Sciatic nerve (tissue), 2 donors: Measurements from ENCODE around the gene GH1. TPM values are rescaled to one million over a fixed set of nuclear protein-coding genes. Genes with fewer than 3 reads are reported as not detected.
"Not testable (repeated sequence)": the region's sequence is repeated elsewhere in the genome, so short reads cannot be mapped to it uniquely, and the experiment has no call there.

ENCODE experiments used
- ATAC-seq: fragments of 200-7000 bp; cut with Tn5 transposase; one replicate; pipeline ENCODE4 v1.9.1; 2020; ENCODE audit warnings: mild to moderate bottlenecking, moderate library complexity
- DNase-seq: peaks from one replicate; pipeline ENCODE4 v3.0.0-alpha.2; 2020; ENCODE audit warnings: low spot score
- intact Hi-C: fragments of 100-400 bp; cut with DNase I; formaldehyde crosslinking; loops from one replicate; pipeline ENCODE4 v1.14.2; 2022
- total RNA-seq: library from RNA; stranded (reverse); fragmentation: NEBNext Ultra II Directional; extraction: Animal tissue kit (Norgen Biotek cat#: 25700); gene quantifications from one replicate; pipeline ENCODE4 v1.2.1, GENCODE V29; 2021
- donor health status: DM: no; HTN: no; CAD: no.
- donor health status: DM: no; HTN: no; CAD: no.

The GH1 gene
- total RNA-seq, 1 donor from 2014 or later, result not detected

- DNase-seq, result peak; percentile 45
- intact Hi-C loops, result no loop called here
- no peak for ATAC-seq
These were observed 8.5 kb downstream of the GH1 start for GRCh38 chr17:63910096-63910495.

- DNase-seq, intact Hi-C loops, ATAC-seq: not testable (repeated sequence)
These were observed 9.1 kb downstream of the GH1 start for GRCh38 chr17:63909586-63909985.

- intact Hi-C loops, result not testable (repeated sequence)
- ATAC-seq (peak; percentile 65), DNase-seq (peak; percentile 52)
These were observed 11.4 kb downstream of the GH1 start for GRCh38 chr17:63907161-63907778.

GRCh38 chr17:63904796-63905195 is 13.8 kb downstream of the GH1 start:
- intact Hi-C loops, ATAC-seq: not testable (repeated sequence)
- DNase-seq, result peak; percentile 7

GRCh38 chr17:63903787-63904201 is 14.8 kb downstream of the GH1 start:
- intact Hi-C loops, ATAC-seq, DNase-seq: not testable (repeated sequence)

- ATAC-seq, DNase-seq, intact Hi-C loops: not testable (repeated sequence)
These were observed 16.7 kb downstream of the GH1 start for GRCh38 chr17:63901971-63902370.

- DNase-seq (peak; percentile 32), ATAC-seq (peak; percentile 44)
- intact Hi-C loops, result not testable (repeated sequence)
These were observed 19.5 kb downstream of the GH1 start for GRCh38 chr17:63898899-63899798.

- ATAC-seq, intact Hi-C loops: not testable (repeated sequence)
- peak; percentile 55 for DNase-seq
These were observed 21.9 kb downstream of the GH1 start, which contains the start of gene CSH1 for GRCh38 chr17:63896524-63897354. Gene CSH1, minus strand, starts transcription at chr17:63896574. Its CDS starts 63 bp downstream, at chr17:63896511.

GRCh38 chr17:63894821-63895220 is 23.8 kb downstream of the GH1 start:
- intact Hi-C loops, ATAC-seq, DNase-seq: not testable (repeated sequence)

- intact Hi-C loops, ATAC-seq, DNase-seq: not testable (repeated sequence)
These were observed 24.6 kb downstream of the GH1 start for GRCh38 chr17:63894021-63894420.

GRCh38 chr17:63892316-63893037 is 26.2 kb downstream of the GH1 start:
- intact Hi-C loops, DNase-seq, ATAC-seq: not testable (repeated sequence)

- DNase-seq, intact Hi-C loops: not testable (repeated sequence)
- peak; percentile 85 for ATAC-seq
These were observed 29.4 kb downstream of the GH1 start for GRCh38 chr17:63889026-63889848.

GRCh38 chr17:63885119-63885518 is 33.5 kb downstream of the GH1 start:
- intact Hi-C loops, ATAC-seq, DNase-seq: not testable (repeated sequence)

- intact Hi-C loops, DNase-seq, ATAC-seq: not testable (repeated sequence)
These were observed 36.0 kb downstream of the GH1 start for GRCh38 chr17:63882626-63883126.

GRCh38 chr17:63881935-63882601 is 36.6 kb downstream of the GH1 start, which contains the start of gene GH2:
Gene GH2, minus strand, starts transcription at chr17:63881944. Its CDS starts 143 bp downstream, at chr17:63881801.
- DNase-seq (no peak), ATAC-seq (peak; percentile 60)
- intact Hi-C loops, result no loop called here

- DNase-seq, intact Hi-C loops, ATAC-seq: not testable (repeated sequence)
These were observed 37.3 kb downstream of the GH1 start for GRCh38 chr17:63881337-63881736.
